Measurements from ENCODE around the gene ZBP1.

GRCh38 chr20:57559289-57559634 is 61.0 kb downstream of the ZBP1 start:
- TF ChIP-seq CTCF (IDR thresholded peaks at IDR 0.05), result no peak
- TF ChIP-seq POLR2A (IDR thresholded peaks at IDR 0.05), result no peak
